Upper lobe of left lung (tissue), 6 donors: ENCODE data around the gene HNRNPH2. TPM values are rescaled to one million over a fixed set of nuclear protein-coding genes. Genes with fewer than 3 reads are reported as not detected.

Experiments
- ATAC-seq, 2 donors: fragments of 200-7000 bp; cut with Tn5 transposase; one replicate each; pipeline ENCODE4 v1.9.1; 2022; ENCODE audit warnings: mild to moderate bottlenecking in 2 of 2, moderate library complexity in 2 of 2; ENCODE audit not compliant: low FRiP score in 2 of 2
- DNase-seq, 2 donors: peaks; one replicate each; pipeline ENCODE4 v3.0.0-alpha.2; 2019 to 2020
- H3K27ac ChIP-seq, 4 donors: fragments of 200-600 bp; sonication (generic); one replicate each; pipeline ENCODE4 v1.5.1; 2016 to 2019
- H3K27me3 ChIP-seq, 4 donors: fragments of 200-600 bp; sonication (generic); one replicate each; pipeline ENCODE4 v1.5.1; 2017 to 2019
- H3K36me3 ChIP-seq, 4 donors: fragments of 200-600 bp; sonication (generic); one replicate each; pipeline ENCODE4 v1.5.1; 2016 to 2019
- H3K4me1 ChIP-seq, 4 donors: fragments of 200-600 bp; sonication (generic); one replicate each; pipeline ENCODE4 v1.5.1; 2018 to 2019
- H3K4me3 ChIP-seq, 4 donors: fragments of 200-600 bp; sonication (generic); one replicate each; pipeline ENCODE4 v1.5.1; 2017 to 2019; ENCODE audit warnings: mild to moderate bottlenecking in 2 of 4, moderate library complexity in 1 of 4
- H3K9me3 ChIP-seq, 4 donors: fragments of 200-600 bp; sonication (generic); one replicate each; pipeline ENCODE4 v1.5.1; 2018 to 2019
- POLR2A ChIP-seq, 4 donors: fragments of 450-650 bp; IDR thresholded peaks; one replicate each; pipeline ENCODE4 v1.5.1; 2016 to 2017; ENCODE audit warnings: antibody characterized with exemption in 4 of 4, mild to moderate bottlenecking in 2 of 4
- WGBS, 2 donors: methylation state at CpG; one replicate each; pipeline ENCODE4 v1.1.5; 2017 to 2018; 5-methylcytosine and 5-hydroxymethylcytosine counted together
- total RNA-seq, 6 donors: library from RNA; depleted of rRNA in 4 of 6; stranded (reverse); fragments of >200 nt in 4 of 6; gene quantifications; one replicate each; pipeline versions ENCODE4 v1.1.0 to v1.2.1, GENCODE V29; 2016 to 2021
- TF ChIP-seq, protein P1 (sequence below), 6 experiments: fragments of 450-650 bp in 4 of 6; fragments of 200-600 bp in 2 of 6; sonication (generic) in 2 of 6; IDR thresholded peaks; one replicate each; pipeline ENCODE4 v1.5.1; 2016 to 2019; ENCODE audit warnings: antibody characterized with exemption in 6 of 6
- donor health status: DM: no; HTN: no; CAD: no; lungs with moderate emphysema.
- donor health status: DM: no; HTN: yes; CAD: no; lungs with severe emphysema.

Gene HNRNPH2
- total RNA-seq, 6 donors from 2014 or later, result 30.4 to 66.6 (median 59.4) TPM

DNA sequence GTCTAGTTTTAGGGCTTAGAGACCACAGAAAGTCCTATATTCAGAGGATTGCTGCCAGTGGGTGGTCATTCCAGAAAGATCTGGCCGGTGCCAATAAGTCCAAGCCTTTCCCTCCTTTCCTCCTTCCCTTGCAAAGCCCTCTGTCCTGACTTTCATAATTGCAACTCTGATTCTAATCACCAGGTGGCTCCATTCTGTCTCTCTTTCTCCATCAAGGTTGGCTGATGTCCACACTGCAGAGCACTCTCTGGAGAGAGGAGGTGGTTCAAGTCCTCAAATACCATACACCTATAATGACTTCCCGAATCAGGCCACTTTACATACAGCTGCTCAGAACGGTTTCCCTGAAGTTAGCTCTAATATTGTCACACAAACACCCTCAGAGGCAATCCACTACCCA lies 54.9 kb downstream of the HNRNPH2 start:
- no peaks in the 10 kb centered on the region for H3K36me3 ChIP-seq
- peak in 1 of 2 donors; percentile 65 for ATAC-seq
- no peaks in the 10 kb centered on the region for H3K4me1 ChIP-seq
- H3K4me3 ChIP-seq, result no peak overlapping the region
- H3K9me3 ChIP-seq, result no peaks in the 10 kb centered on the region
- H3K27me3 ChIP-seq, result no peaks in the 10 kb centered on the region
- DNase-seq, result no peak
- 47 to 81% methylated on average over 3 of the region's 3 CpGs for WGBS, 2 donors
- TF ChIP-seq POLR2A (IDR thresholded peaks at IDR 0.05), result no peak
- TF ChIP-seq, protein P1, sequence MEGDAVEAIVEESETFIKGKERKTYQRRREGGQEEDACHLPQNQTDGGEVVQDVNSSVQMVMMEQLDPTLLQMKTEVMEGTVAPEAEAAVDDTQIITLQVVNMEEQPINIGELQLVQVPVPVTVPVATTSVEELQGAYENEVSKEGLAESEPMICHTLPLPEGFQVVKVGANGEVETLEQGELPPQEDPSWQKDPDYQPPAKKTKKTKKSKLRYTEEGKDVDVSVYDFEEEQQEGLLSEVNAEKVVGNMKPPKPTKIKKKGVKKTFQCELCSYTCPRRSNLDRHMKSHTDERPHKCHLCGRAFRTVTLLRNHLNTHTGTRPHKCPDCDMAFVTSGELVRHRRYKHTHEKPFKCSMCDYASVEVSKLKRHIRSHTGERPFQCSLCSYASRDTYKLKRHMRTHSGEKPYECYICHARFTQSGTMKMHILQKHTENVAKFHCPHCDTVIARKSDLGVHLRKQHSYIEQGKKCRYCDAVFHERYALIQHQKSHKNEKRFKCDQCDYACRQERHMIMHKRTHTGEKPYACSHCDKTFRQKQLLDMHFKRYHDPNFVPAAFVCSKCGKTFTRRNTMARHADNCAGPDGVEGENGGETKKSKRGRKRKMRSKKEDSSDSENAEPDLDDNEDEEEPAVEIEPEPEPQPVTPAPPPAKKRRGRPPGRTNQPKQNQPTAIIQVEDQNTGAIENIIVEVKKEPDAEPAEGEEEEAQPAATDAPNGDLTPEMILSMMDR (IDR thresholded peaks at IDR 0.05), result peak in 3 of 6 experiments; percentile 18 to 30 (median 19)
- no peak overlapping the region for H3K27ac ChIP-seq

Other genes starting within 250 kb of the HNRNPH2 start
- under 1 TPM in 1 of 6 donors, not detected in 5; 0.07 TPM for gene DRP2, start 188.4 kb upstream of the HNRNPH2 start, total RNA-seq
- not detected for gene TAF7L, start 116.9 kb upstream of the HNRNPH2 start, total RNA-seq
- 10 to 100 TPM in 1 of 6 donors, 1 to 10 TPM in 4, under 1 TPM in 1; 0.67 to 22.0 (median 6.5) TPM for gene TIMM8A, start 59.5 kb upstream of the HNRNPH2 start, total RNA-seq
- gene BTK, start 22.0 kb upstream of the HNRNPH2 start, total RNA-seq, result 10 to 100 TPM; 16.2 to 81.7 (median 37.3) TPM
- gene RPL36A, start 17.2 kb upstream of the HNRNPH2 start, total RNA-seq, result 100 to 1,000 TPM; 165 to 641 (median 228) TPM
- 10 to 100 TPM; 18.9 to 54.0 (median 30.7) TPM for gene GLA, start 297 bp upstream of the HNRNPH2 start, total RNA-seq
- 10 to 100 TPM in 4 of 6 donors, 1 to 10 TPM in 2; 7.7 to 36.7 (median 11.6) TPM for gene ARMCX4, start 77.2 kb downstream of the HNRNPH2 start, total RNA-seq
- gene ARMCX1, start 142.3 kb downstream of the HNRNPH2 start, total RNA-seq, result 10 to 100 TPM; 13.8 to 22.0 (median 17.5) TPM
- 10 to 100 TPM in 5 of 6 donors, 1 to 10 TPM in 1; 7.3 to 45.7 (median 20.9) TPM for gene ARMCX6, start 209.8 kb downstream of the HNRNPH2 start, total RNA-seq
- gene ARMCX3, start 214.9 kb downstream of the HNRNPH2 start, total RNA-seq, result 10 to 100 TPM; 15.7 to 57.3 (median 41.7) TPM